Hair follicular keratinocyte (primary cell): ENCODE data around the gene NDFIP1. TPM values are rescaled to one million over a fixed set of nuclear protein-coding genes. Genes with fewer than 3 reads are reported as not detected.

Experiments used
- total RNA-seq: library from RNA; depleted of rRNA; stranded (reverse); fragments of >200 nt; gene quantifications from 2 replicates; pipeline ENCODE4 v1.2.3, GENCODE V29; 2015

The NDFIP1 gene, protein sequence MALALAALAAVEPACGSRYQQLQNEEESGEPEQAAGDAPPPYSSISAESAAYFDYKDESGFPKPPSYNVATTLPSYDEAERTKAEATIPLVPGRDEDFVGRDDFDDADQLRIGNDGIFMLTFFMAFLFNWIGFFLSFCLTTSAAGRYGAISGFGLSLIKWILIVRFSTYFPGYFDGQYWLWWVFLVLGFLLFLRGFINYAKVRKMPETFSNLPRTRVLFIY
- total RNA-seq = 42.0 and 59.8 TPM in 2 replicates

DNA sequence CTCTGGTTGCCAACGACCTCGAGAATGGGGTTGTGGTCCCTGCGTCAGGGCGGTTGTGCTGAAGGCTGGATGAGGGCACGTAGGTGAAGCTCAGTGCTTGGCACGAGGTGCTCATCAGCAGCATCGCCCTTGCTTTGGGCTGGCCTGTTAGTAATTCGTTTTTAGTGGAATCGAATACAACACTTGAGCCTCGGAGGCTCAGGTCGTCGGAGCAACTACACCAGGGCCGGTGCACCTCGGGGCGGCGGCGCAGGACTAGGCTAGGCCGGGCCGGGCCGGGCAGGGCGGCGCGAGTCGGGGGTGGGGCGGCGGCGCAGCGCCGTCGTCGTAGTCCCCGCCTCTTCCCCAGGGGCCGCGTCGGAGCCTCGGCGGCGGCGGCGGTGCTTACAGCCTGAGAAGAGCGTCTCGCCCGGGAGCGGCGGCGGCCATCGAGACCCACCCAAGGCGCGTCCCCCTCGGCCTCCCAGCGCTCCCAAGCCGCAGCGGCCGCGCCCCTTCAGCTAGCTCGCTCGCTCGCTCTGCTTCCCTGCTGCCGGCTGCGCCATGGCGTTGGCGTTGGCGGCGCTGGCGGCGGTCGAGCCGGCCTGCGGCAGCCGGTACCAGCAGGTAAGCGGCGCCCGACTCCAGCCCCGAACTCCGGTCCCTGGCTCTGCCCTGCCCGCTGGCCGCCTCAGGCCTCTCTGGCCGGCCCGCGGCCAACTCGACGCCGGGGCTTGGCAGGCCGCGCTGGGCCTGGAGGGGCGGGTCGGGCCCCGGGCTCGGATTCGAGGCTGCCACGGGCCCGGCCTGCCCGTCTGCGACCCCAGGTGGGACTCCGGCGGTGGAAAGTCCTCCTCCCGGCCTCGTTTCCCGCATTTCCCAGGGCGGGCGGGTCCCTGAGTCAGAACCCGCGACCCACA, at the start of gene NDFIP1:
Gene NDFIP1 (plus strand): TSS at position 348 of the 899 bp plus-strand sequence. CDS start 196 bp downstream, at position 544.

Other genes starting within 250 kb of the NDFIP1 start
- gene PCDH1, start 230.4 kb upstream of the NDFIP1 start, total RNA-seq = 0.49 and 5.6 TPM in 2 replicates
- 35.3 and 41.5 TPM in 2 replicates for gene DELE1, start 184.9 kb upstream of the NDFIP1 start, total RNA-seq
- gene PCDH12, start 150.6 kb upstream of the NDFIP1 start, total RNA-seq = 0.04 and 0.16 TPM in 2 replicates
- 37.7 and 54.0 TPM in 2 replicates for gene RNF14, start 139.7 kb upstream of the NDFIP1 start, total RNA-seq
- 37.0 and 66.0 TPM in 2 replicates for gene GNPDA1, start 95.8 kb upstream of the NDFIP1 start, total RNA-seq
- 19.8 and 38.7 TPM in 2 replicates for gene SPRY4, start 216.2 kb downstream of the NDFIP1 start, total RNA-seq